AG09309 (cell line): ENCODE measurements around the gene OR13G1.

Source experiments
- DNase-seq: peaks from one replicate; pipeline ENCODE4 v3.0.0-alpha.2; 2010; ENCODE audit warnings: low read depth
- H3K4me3 ChIP-seq: 2 replicates; pipeline ENCODE4 v1.5.1; 2011; ENCODE audit warnings: mild to moderate bottlenecking, low read depth, low read length, moderate library complexity; ENCODE audit not compliant: control insufficient read depth
- TF ChIP-seq, protein P1 (sequence below): IDR thresholded peaks from 2 replicates; pipeline ENCODE4 v1.5.1; 2011; ENCODE audit warnings: mild to moderate bottlenecking, low read depth, low read length, inconsistent platforms; ENCODE audit not compliant: insufficient read depth, control insufficient read depth; ENCODE audit errors: missing control alignments

Gene OR13G1

DNA sequence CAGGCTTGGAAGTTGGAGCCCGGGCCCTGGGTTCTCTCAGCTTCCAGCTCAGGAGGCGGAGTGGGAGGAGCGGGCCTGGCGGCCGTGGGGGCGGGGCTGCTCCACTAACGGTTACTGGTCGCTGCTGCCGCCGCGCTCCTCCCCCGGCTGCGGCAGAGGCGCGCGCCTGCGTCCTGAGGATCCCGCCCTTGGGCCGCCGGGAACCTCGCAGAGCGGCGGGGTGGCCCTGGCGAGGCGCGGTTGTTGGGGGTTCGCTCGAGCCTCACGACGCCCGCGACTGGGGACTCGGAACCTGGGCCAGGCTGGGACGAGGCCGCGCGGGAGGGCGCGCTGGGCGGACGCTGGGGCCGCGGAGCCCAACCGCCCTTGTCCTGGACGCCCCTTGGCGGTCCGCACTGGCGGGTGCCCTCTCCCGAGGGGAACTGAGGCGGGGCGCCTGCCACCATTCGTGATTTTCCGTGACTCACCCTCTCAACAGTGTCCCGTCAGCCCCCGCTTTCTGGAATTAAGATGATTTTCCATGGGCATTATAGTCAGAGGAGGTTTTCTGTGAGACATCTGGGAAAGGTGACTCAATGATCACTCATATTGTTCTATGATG, 40.1 kb downstream of the OR13G1 start:
- DNase-seq, result no peak
- no peak overlapping the region for H3K4me3 ChIP-seq
- TF ChIP-seq, protein P1, sequence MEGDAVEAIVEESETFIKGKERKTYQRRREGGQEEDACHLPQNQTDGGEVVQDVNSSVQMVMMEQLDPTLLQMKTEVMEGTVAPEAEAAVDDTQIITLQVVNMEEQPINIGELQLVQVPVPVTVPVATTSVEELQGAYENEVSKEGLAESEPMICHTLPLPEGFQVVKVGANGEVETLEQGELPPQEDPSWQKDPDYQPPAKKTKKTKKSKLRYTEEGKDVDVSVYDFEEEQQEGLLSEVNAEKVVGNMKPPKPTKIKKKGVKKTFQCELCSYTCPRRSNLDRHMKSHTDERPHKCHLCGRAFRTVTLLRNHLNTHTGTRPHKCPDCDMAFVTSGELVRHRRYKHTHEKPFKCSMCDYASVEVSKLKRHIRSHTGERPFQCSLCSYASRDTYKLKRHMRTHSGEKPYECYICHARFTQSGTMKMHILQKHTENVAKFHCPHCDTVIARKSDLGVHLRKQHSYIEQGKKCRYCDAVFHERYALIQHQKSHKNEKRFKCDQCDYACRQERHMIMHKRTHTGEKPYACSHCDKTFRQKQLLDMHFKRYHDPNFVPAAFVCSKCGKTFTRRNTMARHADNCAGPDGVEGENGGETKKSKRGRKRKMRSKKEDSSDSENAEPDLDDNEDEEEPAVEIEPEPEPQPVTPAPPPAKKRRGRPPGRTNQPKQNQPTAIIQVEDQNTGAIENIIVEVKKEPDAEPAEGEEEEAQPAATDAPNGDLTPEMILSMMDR, result no peak

DNA sequence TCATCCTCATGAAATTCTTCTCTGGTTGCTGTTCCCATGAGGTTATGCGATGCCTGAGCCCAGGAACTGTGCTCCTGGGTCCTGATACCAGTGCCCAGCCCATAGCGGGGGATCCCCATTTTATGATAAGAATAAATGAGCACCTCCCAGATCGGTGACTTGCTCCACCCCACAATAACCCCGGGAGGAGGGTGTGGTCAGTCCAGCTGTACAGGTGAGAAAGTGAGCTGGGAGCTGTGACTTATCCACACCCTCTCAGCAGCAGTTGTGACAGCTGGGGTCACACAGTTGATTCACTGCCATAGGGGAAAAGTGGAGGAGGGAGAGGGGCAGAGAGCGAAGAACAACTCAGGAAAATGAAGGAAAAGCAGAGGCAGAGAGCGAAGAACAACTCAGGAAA, 40.8 kb downstream of the OR13G1 start:
- DNase-seq, result no peak
- TF ChIP-seq, protein P1, result no peak
- H3K4me3 ChIP-seq, result no peak overlapping the region

DNA sequence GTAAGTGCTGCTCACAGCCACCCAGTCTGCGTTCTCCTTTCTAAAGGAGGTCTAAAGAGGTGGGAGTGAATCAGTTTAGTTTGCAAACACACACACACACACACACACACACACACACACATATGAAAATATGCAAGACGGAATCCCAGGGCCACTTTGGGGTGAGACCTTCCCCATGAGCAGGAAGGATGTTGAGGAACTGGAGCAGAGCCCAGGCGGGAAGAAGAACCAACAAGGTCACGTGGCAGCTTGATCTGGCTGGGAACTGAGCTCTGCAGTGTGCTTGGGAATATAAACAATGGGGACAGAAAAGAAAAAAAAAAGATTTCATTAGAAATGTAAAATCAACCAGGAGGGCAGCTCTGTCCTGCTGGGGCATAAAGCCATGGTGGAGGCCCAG, 41.5 kb downstream of the OR13G1 start:
- H3K4me3 ChIP-seq, result no peak overlapping the region
- TF ChIP-seq, protein P1, result no peak
- DNase-seq, result no peak

DNA sequence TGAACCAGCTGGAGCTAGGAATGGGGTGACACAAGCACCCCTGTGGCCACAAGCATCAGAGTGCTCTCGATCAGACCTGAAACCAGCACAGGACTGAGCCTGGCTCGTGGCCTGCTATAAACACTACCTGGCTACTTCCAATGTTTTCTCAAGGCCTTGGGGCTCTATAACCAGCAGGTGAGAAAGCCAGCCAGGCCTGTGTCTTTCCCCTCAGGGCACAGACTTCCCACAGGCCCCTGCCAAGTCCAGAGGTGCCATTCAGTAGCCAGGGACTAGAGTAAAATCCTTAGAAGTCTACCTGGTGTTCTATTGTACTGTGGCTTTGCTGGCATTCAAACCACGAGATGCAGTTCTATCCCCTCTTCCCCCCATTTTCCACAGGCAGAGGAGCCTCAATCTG, 51.6 kb downstream of the OR13G1 start:
- TF ChIP-seq, protein P1, result no peak
- no peak overlapping the region for H3K4me3 ChIP-seq
- DNase-seq, result no peak
